Middle frontal gyrus (tissue), 1 donor: ENCODE measurements around the gene TM7SF2.
A peak's percentile ranks its signal among the peaks of the same experiment; 100 is the strongest.

Source experiments
- DNase-seq: peaks from one replicate; pipeline ENCODE4 v3.0.0-alpha.2; 2015; ENCODE audit warnings: low spot score; ENCODE audit errors: extremely low spot score

TM7SF2 gene

GRCh38 chr11:65111744-65112545 lies at the start of gene TM7SF2:
Gene TM7SF2 (plus strand): TSS chr11:65111872. CDS start chr11:65112016, 144 bp downstream.
- DNase-seq, result peak; percentile 96

DNA sequence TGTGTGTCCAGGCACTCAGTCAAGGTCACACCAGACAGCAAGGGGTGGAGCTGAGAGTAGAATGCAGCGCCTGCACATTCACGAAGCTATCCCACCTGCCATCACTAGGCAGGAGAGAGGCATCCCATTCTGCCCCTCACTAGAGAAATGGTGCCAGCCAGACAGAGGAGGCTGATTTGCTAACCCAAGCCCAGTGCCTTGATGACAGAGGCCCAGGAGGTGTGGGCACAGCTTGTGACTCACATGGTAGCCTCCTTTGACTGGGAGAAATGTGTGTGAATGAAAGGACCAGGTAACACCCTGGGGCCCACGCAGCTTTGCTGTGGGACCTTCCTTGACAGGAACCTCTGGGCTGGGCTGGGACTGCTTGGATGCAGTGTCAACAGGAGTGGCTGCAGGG lies 48.1 kb upstream of the TM7SF2 start:
- DNase-seq, result no peak

GRCh38 chr11:65064847-65065240 lies 46.8 kb upstream of the TM7SF2 start:
- DNase-seq, result no peak

- DNase-seq, result no peak
Measured at GRCh38 chr11:65065851-65066250, 45.8 kb upstream of the TM7SF2 start.

- DNase-seq, result no peak
Measured at GRCh38 chr11:65066315-65066714, 45.4 kb upstream of the TM7SF2 start.

DNA sequence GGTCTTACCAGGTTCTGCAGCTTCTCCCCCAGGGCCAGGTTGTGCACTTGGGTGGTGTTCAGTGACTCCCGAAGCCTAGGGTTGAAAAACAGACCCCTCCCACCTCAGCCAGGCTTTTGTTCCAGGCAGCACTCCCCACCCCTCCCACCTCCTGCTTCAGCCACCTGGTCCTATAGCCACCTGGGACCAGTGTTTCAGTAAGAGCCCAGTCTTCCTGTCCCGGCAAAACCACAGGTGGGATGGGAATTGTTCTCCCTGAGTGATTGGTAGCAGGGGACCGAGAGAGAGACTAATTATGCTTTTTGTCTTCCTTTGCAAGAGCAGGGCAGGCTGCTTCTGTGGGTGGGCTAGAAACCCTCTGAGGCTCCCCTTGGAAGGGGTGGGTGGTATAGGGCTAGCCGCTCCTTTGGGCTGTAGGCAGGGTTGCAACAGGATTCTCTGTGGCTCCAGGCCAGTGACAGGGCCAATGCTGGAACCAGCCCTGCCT lies 44.8 kb upstream of the TM7SF2 start:
- DNase-seq, result no peak

DNA sequence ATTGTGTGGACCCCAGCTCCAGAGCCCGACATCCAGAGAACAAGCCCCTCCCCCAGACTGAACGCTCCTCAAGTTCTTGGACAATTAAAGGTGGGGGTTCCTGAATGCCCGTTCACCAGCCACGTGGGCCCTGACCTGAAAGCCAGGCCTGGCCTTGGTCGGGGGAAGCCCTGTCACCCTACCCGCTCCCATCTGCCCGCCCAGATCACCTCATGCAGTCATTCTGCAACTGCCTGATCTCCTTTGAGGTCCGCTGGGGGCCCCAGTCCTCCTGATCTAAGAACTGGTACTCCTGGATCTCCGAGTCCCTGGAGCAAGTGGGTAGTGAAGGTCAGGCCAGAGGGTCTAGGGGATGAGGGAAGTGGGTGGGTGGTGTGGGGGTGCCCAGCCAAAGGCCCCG lies 44.2 kb upstream of the TM7SF2 start:
- DNase-seq, result no peak

- no peak for DNase-seq
Measured at GRCh38 chr11:65069217-65069616, 42.5 kb upstream of the TM7SF2 start.

GRCh38 chr11:65071907-65072630 lies 39.6 kb upstream of the TM7SF2 start:
- DNase-seq, result no peak

GRCh38 chr11:65072631-65072966 lies 39.1 kb upstream of the TM7SF2 start:
- no peak for DNase-seq

DNA sequence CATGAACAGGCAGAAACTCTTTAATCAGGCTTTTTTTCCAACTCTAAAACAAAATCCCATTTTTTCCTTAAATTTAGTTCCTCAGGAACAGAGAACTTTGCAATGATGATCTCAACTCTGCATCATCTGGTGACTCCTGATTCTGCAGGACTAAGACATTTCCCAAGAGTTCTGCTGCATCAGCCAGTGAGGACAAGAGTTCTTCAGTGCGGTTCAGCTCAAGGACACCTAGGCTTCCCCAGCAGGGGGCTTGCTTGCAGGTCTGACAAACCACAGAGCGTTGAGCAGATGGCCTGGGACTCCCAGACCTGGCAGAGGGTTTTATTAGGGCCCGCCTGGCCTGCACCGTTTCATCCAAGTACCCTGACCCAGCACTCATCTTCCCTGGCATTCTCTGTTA lies 34.2 kb upstream of the TM7SF2 start:
- DNase-seq, result no peak

- DNase-seq, result no peak
Measured at GRCh38 chr11:65078151-65078550, 33.5 kb upstream of the TM7SF2 start.

- no peak for DNase-seq
Measured at GRCh38 chr11:65078786-65079342, 32.8 kb upstream of the TM7SF2 start.

DNA sequence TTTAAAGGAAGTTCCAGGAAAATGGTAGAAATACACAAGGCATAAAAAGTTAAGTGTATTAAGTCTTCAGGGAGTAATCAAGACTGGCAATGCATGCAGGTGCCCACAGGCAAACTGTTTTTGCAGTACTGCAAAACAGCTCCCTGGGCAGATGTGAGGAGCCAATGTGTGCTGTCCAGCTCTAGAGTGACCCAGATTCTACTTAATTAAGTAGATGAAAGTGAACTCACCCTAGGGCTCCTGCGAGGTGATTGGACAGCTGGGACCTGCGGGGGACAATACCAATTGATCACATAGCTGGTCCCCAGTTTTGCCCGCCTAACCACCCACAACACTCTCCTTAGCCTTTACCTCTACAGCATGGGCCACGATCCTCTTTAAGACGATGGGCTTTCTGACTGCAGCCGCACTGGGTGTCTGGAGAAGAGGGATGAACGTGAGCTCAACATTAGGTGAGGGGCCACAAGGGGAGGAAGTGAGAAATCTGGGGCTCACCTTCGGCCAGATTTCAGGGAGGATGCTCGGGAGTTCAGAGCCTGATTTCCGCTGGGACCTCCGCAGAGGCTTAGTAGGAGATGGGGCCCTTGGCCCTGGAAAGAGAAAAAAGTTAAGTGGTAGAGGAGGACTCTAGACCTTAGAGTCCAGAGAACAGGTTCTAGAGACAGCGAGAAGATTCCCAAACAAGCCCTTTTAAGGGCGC lies 28.4 kb upstream of the TM7SF2 start:
- no peak for DNase-seq

- peak; percentile 93 for DNase-seq
Measured at GRCh38 chr11:65083834-65084597, 27.7 kb upstream of the TM7SF2 start, which contains the start of the genes CDCA5 and ZFPL1. Gene CDCA5 (minus strand): TSS chr11:65084040. CDS start chr11:65083978, 62 bp downstream. Gene ZFPL1 (plus strand): TSS chr11:65084222. CDS start chr11:65084699, 477 bp downstream.

DNA sequence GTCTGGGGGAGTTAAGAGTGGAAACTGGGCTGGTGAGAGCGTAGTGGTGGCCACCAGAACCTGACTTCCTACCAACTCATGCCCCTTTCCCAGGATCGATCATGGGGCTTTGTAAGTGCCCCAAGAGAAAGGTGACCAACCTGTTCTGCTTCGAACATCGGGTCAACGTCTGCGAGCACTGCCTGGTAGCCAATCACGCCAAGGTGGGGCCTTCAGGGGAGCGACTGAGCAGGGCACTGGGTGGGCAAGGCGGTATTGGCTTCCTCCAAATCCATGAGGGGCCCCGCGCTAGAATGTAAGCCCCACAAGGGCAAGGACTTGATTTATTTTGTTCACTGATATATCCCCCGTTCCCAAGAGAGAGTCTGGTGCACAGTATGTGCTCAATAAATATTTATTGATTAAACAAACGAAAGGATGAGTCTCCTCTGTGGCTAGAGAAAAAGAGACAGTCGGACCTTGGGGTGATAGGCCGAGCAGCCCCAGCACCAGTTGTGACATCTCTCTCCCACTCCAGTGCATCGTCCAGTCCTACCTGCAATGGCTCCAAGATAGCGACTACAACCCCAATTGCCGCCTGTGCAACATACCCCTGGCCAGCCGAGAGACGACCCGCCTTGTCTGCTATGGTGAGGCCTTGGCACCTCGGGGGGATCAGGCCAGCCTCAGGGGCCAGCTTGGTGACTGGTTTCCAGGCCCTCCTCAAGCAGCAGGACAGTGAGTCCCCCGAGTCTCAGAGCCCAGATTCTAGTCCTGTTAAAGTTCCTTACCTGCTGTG lies 26.9 kb upstream of the TM7SF2 start:
- DNase-seq, result no peak

DNA sequence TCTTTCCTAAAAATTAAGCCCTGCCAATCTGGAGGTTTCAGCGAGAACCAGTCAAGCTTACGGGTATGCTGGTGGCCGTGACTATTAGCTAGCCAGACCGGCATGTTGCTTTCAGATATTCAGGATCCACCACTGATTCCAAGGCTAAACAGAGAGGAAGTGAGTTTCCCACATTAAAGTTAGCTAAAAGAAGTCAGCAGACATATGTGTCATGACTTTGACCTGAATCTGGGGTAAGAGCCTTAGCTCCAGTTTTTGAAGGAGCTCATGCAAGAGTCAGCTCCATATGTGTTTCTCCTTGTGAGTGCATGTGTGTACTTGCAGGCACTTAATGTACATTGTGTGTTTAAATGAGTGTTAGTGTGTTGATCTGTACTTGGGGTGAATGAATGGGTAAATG lies 26.2 kb upstream of the TM7SF2 start:
- no peak for DNase-seq

GRCh38 chr11:65086809-65087208 lies 24.9 kb upstream of the TM7SF2 start:
- no peak for DNase-seq

- DNase-seq, result no peak
Measured at GRCh38 chr11:65087216-65087615, 24.5 kb upstream of the TM7SF2 start.

GRCh38 chr11:65087827-65088226 lies 23.8 kb upstream of the TM7SF2 start:
- DNase-seq, result no peak
